Left renal pelvis (tissue), 4 donors: Measurements from ENCODE around the gene RAP2C. TPM values are rescaled to one million over a fixed set of nuclear protein-coding genes. Genes with fewer than 3 reads are reported as not detected.
"Not testable (repeated sequence)": the region's sequence is repeated elsewhere in the genome, so short reads cannot be mapped to it uniquely, and the experiment has no call there.

Source experiments
- DNase-seq, 4 donors: peaks; one replicate each; pipeline ENCODE4 v3.0.0-alpha.2; 2013; ENCODE audit warnings: low read depth in 4 of 4, low spot score in 3 of 4
- polyA plus RNA-seq, 4 donors: library from polyadenylated mRNA; unstranded; fragments of 120-200 nt; gene quantifications; one replicate each; pipeline ENCODE4 v1.2.1, GENCODE V29; 2013; ENCODE audit not compliant: insufficient read length in 4 of 4

The RAP2C gene
- polyA plus RNA-seq, 4 donors, result 42.8 to 49.7 (median 45.1) TPM

DNA sequence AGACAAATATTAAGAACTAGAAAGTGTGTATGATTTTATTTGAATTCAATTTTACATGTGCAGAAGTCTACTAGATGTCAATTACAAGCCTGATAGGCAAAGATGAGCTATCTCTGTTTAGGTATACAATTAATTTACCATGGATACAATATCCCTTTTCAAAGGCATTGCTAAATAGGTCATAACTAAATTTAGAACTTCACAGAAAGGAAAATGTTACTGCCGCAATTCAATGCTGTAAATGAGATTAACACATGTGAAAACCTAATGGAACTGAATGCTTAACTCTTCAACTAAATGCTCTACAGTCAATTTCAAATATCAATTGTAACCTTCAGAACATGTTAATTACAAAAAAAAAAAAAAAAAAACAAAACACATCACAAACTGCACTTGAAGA lies 14.6 kb downstream of the RAP2C start:
- no peak for DNase-seq

DNA sequence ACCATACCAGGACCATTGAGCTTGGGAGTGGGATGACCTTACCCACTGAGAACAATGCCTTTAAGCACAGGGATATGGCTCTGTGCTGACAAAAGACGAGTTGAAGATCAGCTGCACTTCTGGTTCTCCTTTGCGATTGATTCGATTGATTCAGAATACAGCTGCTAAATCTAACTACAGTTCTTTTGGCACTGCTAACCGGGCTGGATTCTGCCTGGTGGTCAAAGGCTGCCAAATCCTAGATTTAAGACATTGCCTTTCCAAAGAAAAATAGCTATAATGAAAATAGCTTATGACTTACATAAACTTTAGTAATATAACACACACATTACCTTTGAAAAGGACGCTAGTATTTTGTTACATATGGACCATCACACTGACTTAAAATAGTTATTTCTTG lies 18.3 kb downstream of the RAP2C start:
- no peak for DNase-seq

- no peak for DNase-seq
These were observed 19.3 kb downstream of the RAP2C start for GRCh38 chrX:132199941-132200340.

DNA sequence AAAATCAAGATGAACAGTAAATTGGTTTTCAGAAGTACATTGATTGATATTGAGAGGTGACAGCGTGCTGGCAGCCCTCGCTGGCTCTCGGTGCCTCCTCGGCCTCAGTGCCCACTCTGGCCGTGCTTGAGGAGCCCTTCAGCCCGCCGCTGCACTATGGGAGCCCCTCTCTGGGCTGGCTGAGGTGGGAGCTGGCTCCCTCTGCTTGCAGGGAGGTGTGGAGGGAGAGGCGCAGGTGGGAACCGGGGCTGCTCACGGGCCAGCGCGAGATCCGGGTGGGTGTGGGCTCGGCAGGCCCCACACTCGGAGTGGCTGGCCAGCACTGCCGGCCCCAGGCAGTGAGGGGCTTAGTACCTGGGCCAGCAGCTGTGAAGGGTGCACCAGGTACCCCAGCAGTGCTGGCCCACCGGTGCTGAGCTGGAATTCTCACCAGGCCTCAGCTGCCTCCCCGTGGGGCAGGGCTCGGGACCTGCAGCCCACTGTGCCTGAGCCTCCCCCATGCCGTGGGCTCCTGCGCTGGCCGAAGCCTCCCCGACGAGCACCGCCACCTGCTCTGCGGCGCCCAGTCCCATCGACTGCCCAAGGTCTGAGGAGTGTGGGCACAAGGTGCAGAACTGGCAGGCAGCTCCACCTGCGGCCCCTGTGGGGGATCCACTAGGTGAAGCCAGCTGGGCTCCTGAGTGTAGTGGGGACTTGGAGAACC lies 25.2 kb downstream of the RAP2C start:
- no peak for DNase-seq

- DNase-seq, result no peak
These were observed 27.3 kb downstream of the RAP2C start for GRCh38 chrX:132191938-132192337.

GRCh38 chrX:132188175-132188574 lies 31.1 kb downstream of the RAP2C start:
- no peak for DNase-seq

DNA sequence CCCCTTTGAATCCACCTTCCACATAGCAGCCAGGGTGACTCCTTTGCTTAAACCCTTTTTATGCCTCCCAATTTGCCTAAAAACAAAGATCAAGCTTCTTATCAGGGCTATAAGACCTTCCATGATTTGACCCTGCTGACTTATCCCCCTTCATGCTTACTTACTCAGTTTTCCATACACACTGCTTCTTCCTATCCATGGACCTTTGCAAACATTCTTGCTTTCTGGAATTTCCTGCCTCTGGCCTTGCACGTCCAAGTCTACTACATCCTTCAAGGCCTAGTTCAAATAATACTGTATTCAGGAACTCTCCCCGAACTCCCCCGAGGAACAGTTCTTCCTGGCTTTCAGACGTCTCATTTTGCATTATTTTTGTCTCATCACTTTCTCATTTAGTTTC lies 31.8 kb downstream of the RAP2C start:
- no peak for DNase-seq

GRCh38 chrX:132184871-132185270 lies 34.4 kb downstream of the RAP2C start:
- DNase-seq, result no peak

DNA sequence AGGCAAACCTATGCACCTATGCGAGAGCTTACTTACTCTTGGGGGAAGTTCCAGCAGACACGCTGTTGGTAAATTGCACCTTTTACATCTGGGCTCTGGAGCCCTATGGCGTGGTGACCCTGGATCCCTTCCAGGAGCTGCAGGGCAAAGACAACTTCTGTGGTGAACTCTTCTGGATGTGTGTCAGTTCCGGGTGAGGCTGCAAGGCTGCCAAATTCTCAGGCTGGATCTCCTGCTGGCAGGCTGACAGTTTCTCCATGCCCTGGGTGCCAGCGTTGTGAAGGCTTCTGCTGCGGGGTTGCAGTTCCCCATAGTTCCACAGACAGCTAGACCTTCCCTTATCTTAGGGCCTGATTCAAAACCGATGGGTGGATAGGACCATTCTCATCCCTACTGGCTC lies 37.9 kb downstream of the RAP2C start:
- no peak for DNase-seq

- no peak for DNase-seq
These were observed 38.3 kb downstream of the RAP2C start for GRCh38 chrX:132180929-132181328.

GRCh38 chrX:132173647-132174046 lies 45.6 kb downstream of the RAP2C start:
- no peak for DNase-seq

GRCh38 chrX:132171881-132172280 lies 47.4 kb downstream of the RAP2C start:
- DNase-seq, result no peak

DNA sequence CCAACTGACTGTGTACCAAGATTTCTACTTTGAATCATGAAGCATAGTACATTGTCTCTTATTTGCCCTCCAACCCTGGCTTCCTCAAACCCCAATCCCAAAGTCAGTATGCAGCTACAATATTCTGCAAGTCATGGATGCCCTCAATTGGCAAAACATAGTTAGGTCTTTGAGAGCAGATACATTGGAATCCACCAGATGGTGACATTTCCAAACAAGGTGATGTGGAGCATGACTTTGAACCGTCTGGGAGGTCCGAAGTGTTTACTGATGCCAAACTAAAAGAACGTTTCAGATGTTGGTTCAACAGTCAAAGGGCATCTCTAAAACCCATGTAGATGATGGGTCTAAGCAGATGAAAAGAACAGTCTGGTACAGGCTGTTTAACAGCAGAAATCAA lies 47.8 kb downstream of the RAP2C start:
- no peak for DNase-seq

DNA sequence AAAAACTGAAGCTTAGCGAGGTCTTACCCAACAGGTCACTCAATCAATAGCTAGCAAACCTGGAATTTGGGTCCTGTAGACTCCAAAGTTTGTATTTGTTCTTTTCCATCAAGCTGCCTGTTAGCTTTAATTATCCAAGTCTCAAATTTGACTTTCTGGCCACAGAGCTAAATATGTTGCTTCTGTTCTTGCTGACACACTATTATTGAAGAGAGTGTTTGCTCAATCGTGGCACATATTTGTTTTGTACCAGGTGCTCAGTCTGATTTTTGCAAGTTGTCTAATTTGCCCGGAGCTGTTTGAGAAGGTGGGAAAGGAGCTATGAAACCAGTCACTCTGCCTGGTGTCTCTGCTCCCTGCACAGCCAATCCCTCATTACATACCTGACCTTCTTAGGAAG lies 49.7 kb downstream of the RAP2C start:
- DNase-seq, result no peak

- no peak for DNase-seq
These were observed 53.6 kb downstream of the RAP2C start for GRCh38 chrX:132165651-132166050.

DNA sequence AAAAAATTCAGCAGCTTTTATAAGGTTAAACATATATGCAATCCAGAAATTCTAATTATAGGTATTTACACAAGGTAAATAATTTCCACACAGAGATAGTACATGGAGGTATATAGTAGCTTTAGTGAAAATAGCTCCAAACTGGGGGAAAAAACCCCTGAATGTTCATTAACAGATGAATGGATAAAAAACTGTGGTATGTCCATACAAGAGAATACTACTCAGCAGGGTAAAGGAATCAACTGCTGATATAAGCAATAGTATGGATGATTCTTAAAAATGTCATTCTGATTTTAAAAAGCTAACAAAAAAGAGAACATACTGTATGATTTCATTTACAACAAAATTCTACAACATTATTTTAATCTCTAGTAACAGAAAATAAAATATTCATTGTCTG lies 54.2 kb downstream of the RAP2C start:
- DNase-seq, result no peak

DNA sequence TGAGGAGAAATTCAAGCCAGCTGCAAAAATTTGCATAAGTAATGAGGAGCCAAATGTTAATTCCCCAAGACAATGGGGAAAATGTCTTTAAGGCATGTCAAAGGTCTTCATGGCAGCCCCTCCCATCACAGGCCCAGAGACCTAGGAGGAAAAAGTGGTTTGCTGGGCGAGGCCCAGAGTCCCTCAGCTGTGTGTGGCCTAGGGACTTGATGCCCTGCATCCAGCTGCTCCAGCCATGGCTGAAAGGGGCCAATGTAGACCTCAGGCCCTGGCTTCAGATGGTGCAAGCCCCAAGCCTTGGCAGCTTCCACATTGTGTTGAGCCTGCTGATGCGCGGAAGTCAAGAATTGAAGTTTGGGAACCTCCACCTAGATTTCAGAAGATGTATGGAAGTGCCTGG lies 56.2 kb downstream of the RAP2C start:
- not testable (repeated sequence) for DNase-seq

- no peak for DNase-seq
These were observed 66.1 kb downstream of the RAP2C start for GRCh38 chrX:132153166-132153565.

Other genes starting within 250 kb of the RAP2C start
- gene STK26, start 196.1 kb downstream of the RAP2C start, polyA plus RNA-seq, result 10 to 100 TPM in 2 of 4 donors, 1 to 10 TPM in 2; 9.2 to 16.0 (median 10.7) TPM
- 1 to 10 TPM in 3 of 4 donors, under 1 TPM in 1; 0.20 to 1.4 (median 1.2) TPM for gene FRMD7, start 91.4 kb downstream of the RAP2C start, polyA plus RNA-seq